T-helper 2 cell treated with Interferon-gamma antibody and Interleukin-4, amounts not matched to agents 5 μg/mL and 100 μg/mL, for 36 hours (primary cell): Measurements from ENCODE around the gene FAM3A.

Experiments used
- DNase-seq: peaks from one replicate; pipeline ENCODE4 v3.0.0; 2021; ENCODE audit warnings: low spot score
- H3K27ac Mint-ChIP-seq: one replicate; pipeline ENCODE4 v1.8.0; 2021; ENCODE audit warnings: mild to moderate bottlenecking, mixed read lengths
- H3K27me3 Mint-ChIP-seq: one replicate; pipeline ENCODE4 v1.8.0; 2021; ENCODE audit warnings: low read depth, mixed read lengths
- H3K36me3 Mint-ChIP-seq: one replicate; pipeline ENCODE4 v1.8.0; 2021; ENCODE audit warnings: low read depth, mixed read lengths
- H3K4me1 Mint-ChIP-seq: one replicate; pipeline ENCODE4 v1.8.0; 2021; ENCODE audit warnings: low read depth, mixed read lengths
- H3K4me3 Mint-ChIP-seq: one replicate; pipeline ENCODE4 v1.8.0; 2022; ENCODE audit warnings: mild to moderate bottlenecking, moderate library complexity, mixed read lengths
- H3K9me3 Mint-ChIP-seq: one replicate; pipeline ENCODE4 v1.8.0; 2021; ENCODE audit warnings: mixed read lengths

Gene FAM3A

DNA sequence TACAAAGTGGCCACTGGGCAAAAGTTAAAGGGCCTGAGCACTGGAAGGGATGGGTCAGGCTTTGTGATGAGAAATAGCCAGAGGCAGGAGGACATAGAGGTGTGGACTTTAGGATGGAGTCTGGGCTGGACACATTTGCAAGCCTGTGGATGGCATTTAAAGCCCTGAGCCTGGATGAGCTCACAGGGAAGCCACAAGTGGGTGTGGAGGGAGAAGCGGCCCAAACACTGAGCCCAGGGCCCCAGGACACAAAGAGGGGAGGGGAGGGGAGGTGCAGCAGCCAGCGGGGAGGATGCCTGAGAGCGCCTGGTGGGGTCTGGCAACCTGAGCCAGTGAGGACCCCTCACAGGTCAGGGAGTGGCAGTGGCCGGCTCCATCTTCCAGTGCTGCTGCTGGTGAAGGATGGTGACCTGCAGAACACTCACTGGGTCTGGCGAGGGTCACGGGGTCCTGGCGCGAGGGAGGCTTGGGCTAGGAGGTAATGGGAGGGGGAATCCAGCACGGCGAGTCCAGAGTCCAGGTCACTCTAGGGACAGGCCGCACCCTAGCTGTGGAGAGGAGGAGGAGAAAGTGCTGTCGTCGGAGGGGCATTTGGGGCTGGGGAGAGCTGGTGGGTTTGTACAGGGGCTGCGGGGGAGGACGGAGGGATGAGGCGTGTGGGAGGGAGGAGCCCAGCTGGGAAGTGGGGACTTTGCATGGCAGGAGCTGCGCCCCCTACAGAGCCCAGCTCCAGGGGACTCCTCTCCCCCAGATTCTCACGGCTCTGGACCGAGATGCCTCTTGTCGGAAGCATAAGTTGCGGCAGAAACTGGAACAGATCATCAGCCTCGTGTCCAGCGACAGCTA lies 44.0 kb downstream of the FAM3A start:
- Mint-ChIP-seq H3K9me3 (no peaks in the 10 kb centered on the region), H3K4me1 (peaks cover 9% of the 10 kb centered on the region), H3K36me3 (no peaks in the 10 kb centered on the region), H3K27me3 (no peaks in the 10 kb centered on the region), H3K4me3 (no peak overlapping the region), H3K27ac (no peak overlapping the region)
- DNase-seq: no peak

- Mint-ChIP-seq H3K27ac (no peak overlapping the region), H3K27me3 (no peaks in the 10 kb centered on the region), H3K9me3 (no peaks in the 10 kb centered on the region), H3K4me3 (no peak overlapping the region), H3K4me1 (peaks cover 4% of the 10 kb centered on the region), H3K36me3 (no peaks in the 10 kb centered on the region)
- no peak for DNase-seq
These were observed 45.0 kb downstream of the FAM3A start for GRCh38 chrX:154470914-154471568.

DNA sequence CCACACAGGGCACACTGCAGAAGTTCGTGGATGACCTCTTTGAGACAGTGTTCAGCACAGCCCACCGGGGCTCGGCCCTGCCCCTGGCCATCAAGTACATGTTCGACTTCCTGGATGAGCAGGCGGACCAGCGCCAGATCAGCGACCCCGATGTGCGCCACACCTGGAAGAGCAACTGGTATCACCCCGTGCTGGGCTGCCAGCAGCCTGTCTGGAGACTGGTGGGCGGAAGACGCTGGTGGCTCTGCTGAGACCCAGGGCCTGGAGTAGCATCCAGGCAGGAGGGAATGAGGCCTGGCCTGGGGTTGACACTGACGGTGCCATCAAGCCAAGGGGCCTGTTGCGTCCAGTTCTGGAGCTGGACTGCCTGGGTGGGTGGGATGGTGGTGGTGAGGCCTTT lies 45.6 kb downstream of the FAM3A start:
- Mint-ChIP-seq H3K36me3 (no peaks in the 10 kb centered on the region), H3K27me3 (no peaks in the 10 kb centered on the region), H3K4me1 (peaks cover 1% of the 10 kb centered on the region), H3K27ac (no peak overlapping the region), H3K9me3 (no peaks in the 10 kb centered on the region), H3K4me3 (no peak overlapping the region)
- no peak for DNase-seq

- Mint-ChIP-seq H3K27me3 (no peaks in the 10 kb centered on the region), H3K4me3 (no peak overlapping the region), H3K27ac (no peak overlapping the region), H3K36me3 (no peaks in the 10 kb centered on the region), H3K9me3 (no peaks in the 10 kb centered on the region), H3K4me1 (no peaks in the 10 kb centered on the region)
- no peak for DNase-seq
These were observed 46.2 kb downstream of the FAM3A start for GRCh38 chrX:154469880-154470279.

DNA sequence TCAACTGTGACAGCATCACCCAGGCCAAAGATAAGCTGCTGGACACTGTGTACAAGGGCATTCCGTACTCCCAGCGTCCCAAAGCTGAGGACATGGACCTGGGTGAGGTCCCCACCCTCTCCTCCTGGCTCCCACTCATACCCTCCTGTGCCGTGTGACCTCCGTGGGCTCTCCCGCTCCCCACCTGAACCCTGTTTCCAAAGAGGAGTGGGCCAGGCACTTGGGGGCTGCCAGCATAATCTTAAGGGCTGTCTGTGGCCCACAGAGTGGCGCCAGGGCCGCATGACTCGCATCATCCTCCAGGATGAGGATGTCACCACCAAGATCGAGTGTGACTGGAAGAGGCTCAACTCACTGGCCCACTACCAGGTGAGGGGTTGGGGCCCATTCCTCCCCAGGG lies 46.9 kb downstream of the FAM3A start:
- DNase-seq: no peak
- H3K4me1 Mint-ChIP-seq: no peaks in the 10 kb centered on the region
- H3K4me3 Mint-ChIP-seq: no peak overlapping the region
- no peaks in the 10 kb centered on the region for H3K9me3 Mint-ChIP-seq
- H3K36me3 Mint-ChIP-seq: no peaks in the 10 kb centered on the region
- no peaks in the 10 kb centered on the region for H3K27me3 Mint-ChIP-seq
- H3K27ac Mint-ChIP-seq: no peak overlapping the region

- no peaks in the 10 kb centered on the region for H3K36me3 Mint-ChIP-seq
- H3K9me3 Mint-ChIP-seq: no peaks in the 10 kb centered on the region
- DNase-seq: no peak
- no peak overlapping the region for H3K4me3 Mint-ChIP-seq
- no peak overlapping the region for H3K27ac Mint-ChIP-seq
- no peaks in the 10 kb centered on the region for H3K27me3 Mint-ChIP-seq
- no peaks in the 10 kb centered on the region for H3K4me1 Mint-ChIP-seq
These were observed 47.8 kb downstream of the FAM3A start for GRCh38 chrX:154468217-154468616.

DNA sequence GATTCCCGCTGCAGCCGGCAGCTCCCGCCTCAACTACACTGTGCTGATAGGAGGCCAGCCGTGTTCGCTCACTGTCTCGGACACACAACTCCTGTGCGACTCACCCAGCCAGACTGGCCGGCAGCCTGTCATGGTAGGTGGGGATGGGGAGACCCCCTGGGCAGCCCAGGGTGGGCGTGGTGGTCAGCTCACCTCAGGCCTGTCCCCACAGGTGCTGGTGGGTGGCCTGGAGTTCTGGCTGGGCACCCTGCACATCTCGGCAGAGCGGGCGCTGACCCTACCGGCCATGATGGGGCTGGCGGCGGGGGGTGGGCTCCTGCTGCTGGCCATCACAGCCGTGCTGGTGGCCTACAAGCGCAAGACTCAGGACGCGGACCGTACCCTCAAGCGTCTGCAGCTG lies 48.5 kb downstream of the FAM3A start:
- Mint-ChIP-seq H3K27ac (no peak overlapping the region), H3K27me3 (no peaks in the 10 kb centered on the region), H3K4me3 (no peak overlapping the region), H3K4me1 (no peaks in the 10 kb centered on the region), H3K36me3 (no peaks in the 10 kb centered on the region), H3K9me3 (no peaks in the 10 kb centered on the region)
- no peak for DNase-seq

- Mint-ChIP-seq H3K36me3 (no peaks in the 10 kb centered on the region), H3K4me1 (no peaks in the 10 kb centered on the region), H3K27ac (no peak overlapping the region), H3K9me3 (no peaks in the 10 kb centered on the region), H3K4me3 (no peak overlapping the region), H3K27me3 (no peaks in the 10 kb centered on the region)
- DNase-seq: no peak
These were observed 49.1 kb downstream of the FAM3A start for GRCh38 chrX:154466907-154467306.

DNA sequence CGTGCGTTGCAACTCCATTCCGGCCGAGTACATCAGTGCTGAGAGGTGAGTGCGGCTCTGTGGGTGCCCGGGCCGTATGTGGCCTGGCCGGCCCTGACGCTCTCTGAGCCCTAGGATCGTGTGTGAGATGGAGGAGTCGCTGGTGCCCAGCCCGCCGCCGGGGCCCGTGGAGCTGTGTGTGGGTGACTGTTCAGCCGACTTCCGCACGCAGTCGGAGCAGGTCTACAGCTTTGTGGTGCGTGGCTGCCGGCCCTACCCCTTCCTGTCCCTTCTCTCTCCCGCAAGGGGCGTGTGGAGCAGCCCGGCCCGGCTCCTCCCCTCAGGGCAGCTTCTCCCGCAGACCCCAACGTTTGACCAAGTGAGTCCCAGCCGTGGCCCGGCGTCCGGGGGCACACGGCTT lies 50.0 kb downstream of the FAM3A start:
- H3K4me1 Mint-ChIP-seq: no peaks in the 10 kb centered on the region
- no peak overlapping the region for H3K27ac Mint-ChIP-seq
- H3K4me3 Mint-ChIP-seq: no peak overlapping the region
- no peaks in the 10 kb centered on the region for H3K9me3 Mint-ChIP-seq
- no peak for DNase-seq
- no peaks in the 10 kb centered on the region for H3K36me3 Mint-ChIP-seq
- H3K27me3 Mint-ChIP-seq: no peaks in the 10 kb centered on the region

DNA sequence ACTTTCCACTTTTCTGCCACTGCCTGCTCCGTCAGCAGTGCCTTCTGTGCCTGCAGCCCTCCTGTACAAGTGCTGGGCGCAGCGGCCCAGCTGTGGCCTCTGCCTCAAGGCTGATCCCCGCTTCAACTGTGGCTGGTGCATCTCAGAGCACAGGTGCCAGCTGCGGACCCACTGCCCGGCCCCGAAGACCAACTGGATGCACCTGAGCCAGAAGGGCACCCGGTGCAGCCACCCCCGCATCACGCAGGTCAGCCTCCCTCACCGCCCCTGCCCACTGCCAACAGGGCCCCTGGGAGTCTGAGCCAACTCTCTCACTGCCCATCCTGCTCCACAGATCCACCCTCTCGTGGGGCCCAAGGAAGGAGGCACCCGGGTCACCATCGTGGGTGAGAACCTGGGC lies 50.4 kb downstream of the FAM3A start:
- H3K4me3 Mint-ChIP-seq: no peak overlapping the region
- no peaks in the 10 kb centered on the region for H3K36me3 Mint-ChIP-seq
- H3K9me3 Mint-ChIP-seq: no peaks in the 10 kb centered on the region
- H3K27ac Mint-ChIP-seq: no peak overlapping the region
- H3K27me3 Mint-ChIP-seq: no peaks in the 10 kb centered on the region
- H3K4me1 Mint-ChIP-seq: no peaks in the 10 kb centered on the region
- no peak for DNase-seq

DNA sequence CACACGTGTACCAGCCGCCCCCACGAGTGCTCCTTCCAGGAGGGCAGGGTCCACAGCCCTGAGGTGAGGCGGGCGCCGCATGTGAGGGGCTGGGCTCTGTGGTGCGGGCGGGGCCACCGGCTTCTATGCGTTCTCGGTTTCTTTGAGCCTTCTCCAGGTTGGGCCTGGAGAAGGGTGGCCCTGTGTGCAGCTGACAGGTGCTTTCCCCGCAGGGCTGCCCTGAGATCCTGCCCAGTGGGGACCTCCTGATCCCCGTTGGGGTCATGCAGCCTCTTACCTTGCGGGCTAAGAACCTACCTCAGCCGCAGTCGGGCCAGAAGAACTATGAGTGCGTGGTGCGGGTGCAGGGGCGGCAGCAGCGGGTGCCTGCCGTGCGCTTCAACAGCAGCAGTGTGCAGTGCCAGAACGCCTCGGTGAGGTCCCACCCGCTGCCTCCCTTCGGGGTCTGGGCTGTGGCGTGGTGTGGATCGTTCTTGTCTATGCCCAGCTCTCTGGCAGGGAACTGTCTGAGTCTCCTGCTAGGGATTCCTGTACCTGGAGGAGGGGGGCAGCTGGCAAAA lies 51.1 kb downstream of the FAM3A start:
- H3K36me3 Mint-ChIP-seq: no peaks in the 10 kb centered on the region
- no peaks in the 10 kb centered on the region for H3K4me1 Mint-ChIP-seq
- no peaks in the 10 kb centered on the region for H3K27me3 Mint-ChIP-seq
- no peak overlapping the region for H3K27ac Mint-ChIP-seq
- no peaks in the 10 kb centered on the region for H3K9me3 Mint-ChIP-seq
- no peak for DNase-seq
- H3K4me3 Mint-ChIP-seq: no peak overlapping the region

DNA sequence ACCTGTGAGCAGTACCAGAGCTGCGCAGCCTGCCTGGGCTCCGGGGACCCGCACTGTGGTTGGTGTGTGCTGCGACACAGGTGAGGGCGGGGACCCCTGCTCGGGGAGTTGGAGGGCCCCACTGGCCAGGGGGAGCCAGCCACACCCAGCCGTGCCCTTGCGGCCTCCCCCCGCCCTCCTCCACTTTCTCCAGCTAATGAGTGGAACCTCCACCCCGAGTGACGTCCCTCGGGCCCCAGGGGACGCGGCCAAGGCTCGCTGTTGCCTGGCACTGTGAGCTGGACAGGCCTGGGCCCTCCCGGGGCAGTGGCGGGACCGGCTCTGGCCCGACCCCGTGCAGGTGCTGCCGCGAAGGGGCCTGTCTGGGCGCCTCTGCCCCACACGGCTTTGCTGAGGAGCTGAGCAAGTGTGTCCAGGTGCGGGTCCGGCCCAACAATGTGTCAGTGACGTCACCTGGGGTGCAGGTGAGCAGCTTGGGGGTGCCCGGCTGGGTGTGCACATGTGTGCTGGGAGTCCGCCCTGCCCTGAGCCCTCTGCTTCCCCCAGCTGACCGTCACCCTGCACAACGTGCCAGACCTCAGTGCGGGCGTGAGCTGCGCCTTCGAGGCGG lies 52.3 kb downstream of the FAM3A start:
- Mint-ChIP-seq H3K9me3 (no peaks in the 10 kb centered on the region), H3K4me3 (no peak overlapping the region), H3K27ac (no peak overlapping the region), H3K4me1 (no peaks in the 10 kb centered on the region), H3K36me3 (no peaks in the 10 kb centered on the region), H3K27me3 (no peaks in the 10 kb centered on the region)
- DNase-seq: no peak

- peaks cover 1% of the 10 kb centered on the region for H3K4me1 Mint-ChIP-seq
- H3K36me3 Mint-ChIP-seq: no peaks in the 10 kb centered on the region
- no peak overlapping the region for H3K4me3 Mint-ChIP-seq
- no peak overlapping the region for H3K27ac Mint-ChIP-seq
- H3K9me3 Mint-ChIP-seq: no peaks in the 10 kb centered on the region
- DNase-seq: no peak
- H3K27me3 Mint-ChIP-seq: no peaks in the 10 kb centered on the region
These were observed 53.6 kb downstream of the FAM3A start for GRCh38 chrX:154462396-154462795.

GRCh38 chrX:154460326-154460725 lies 55.7 kb downstream of the FAM3A start:
- Mint-ChIP-seq H3K4me1 (peaks cover 5% of the 10 kb centered on the region), H3K4me3 (peak overlapping the region; percentile 36), H3K36me3 (no peaks in the 10 kb centered on the region), H3K27ac (no peak overlapping the region), H3K27me3 (no peaks in the 10 kb centered on the region), H3K9me3 (no peaks in the 10 kb centered on the region)
- DNase-seq: no peak
